ENCODE results near the gene SLC22A6. TPM values are rescaled to one million over a fixed set of nuclear protein-coding genes. Genes with fewer than 3 reads are reported as not detected.

SLC22A6 gene
- total and polyA plus RNA-seq, 2 of the 13 experiments (the other 11 are each of a cell fraction or from before 2014, with no cell fraction given): not detected

GRCh38 chr11:62962391-62962790 lies 22.4 kb downstream of the SLC22A6 start:
- Histone ChIP-seq H3K36me3 (replicated peaks in 1 of 2; ENCODE audit: control insufficient read depth in 1 of 2, insufficient read depth in 2 of 2, low read length in 2 of 2) (no peaks in the 10 kb centered on the region), H4K20me1 (ENCODE audit: insufficient read depth, low read length) (no peaks in the 10 kb centered on the region), H3K79me2 (ENCODE audit: insufficient read depth, low read length) (no peaks in the 10 kb centered on the region), H3K9me3 (ENCODE audit: low read length) (no peaks in the 10 kb centered on the region), H3K4me3 (replicated peaks in 1 of 3; ENCODE audit: insufficient read depth in 1 of 3, low read depth in 2 of 3, low read length in 3 of 3) (no peak overlapping the region), H3K4me1 (ENCODE audit: insufficient read depth, low read length) (no peaks in the 10 kb centered on the region), H3K4me2 (ENCODE audit: low read depth, low read length) (no peak overlapping the region), H3K27ac (ENCODE audit: extremely low read length, insufficient read depth, low read length) (no peak overlapping the region), H2AFZ (ENCODE audit: low read length) (no peak overlapping the region), H3K9ac (ENCODE audit: insufficient read depth, low read depth, low read length) (no peak overlapping the region), H3K27me3 (ENCODE audit: control insufficient read depth in 1 of 2, insufficient read depth in 2 of 2, low read length in 2 of 2) (peaks cover 0 to 8% of the 10 kb centered on the region in 2 experiments; a peak in 3 of 5 replicates)
- DNase-seq (ENCODE audit: low spot score) (no peak), ATAC-seq (no peak), FAIRE-seq (no peak)
- in situ Hi-C loops (cut with HindIII; ENCODE audit: extremely low pct_ligation_motif_present, low pct_unique_long_range_greater_than_20kb) (no loop called here), intact Hi-C loops (cut with micrococcal nuclease; ENCODE audit: unreplicated experiment) (no loop called here)
- BruUV-seq (replicated peaks): no TSS peak
- ChIA-PET CTCF (ENCODE audit: low intra/inter-chr PET ratio, low total read pairs) (no interaction called here), POLR2A (no interaction called here)
- 37% methylated on average over 3 of the region's 3 CpGs for WGBS (ENCODE audit: low lambda C conversion rate)
- TF ChIP-seq TEAD3 (CRISPR knock-in tag; optimal IDR thresholded peaks at IDR 0.05; ENCODE audit: borderline replicate concordance) (no peak), PCBP1 (IDR thresholded peaks at IDR 0.05; ENCODE audit: borderline replicate concordance, low read depth, low read length) (no peak), ZBTB7B (CRISPR knock-in tag; IDR thresholded peaks at IDR 0.05) (no peak), ARID5B (CRISPR knock-in tag; IDR thresholded peaks at IDR 0.05) (no peak), ATF6 (CRISPR knock-in tag; conservative IDR thresholded peaks at IDR 0.05) (no peak), BHLHE40 (IDR thresholded peaks at IDR 0.05; ENCODE audit: low read length) (no peak), ZNF549 (CRISPR knock-in tag; IDR thresholded peaks at IDR 0.05) (no peak), SMARCC2 (IDR thresholded peaks at IDR 0.05) (no peak), ZSCAN22 (CRISPR knock-in tag; IDR thresholded peaks at IDR 0.05) (no peak), ZNF720 (CRISPR knock-in tag; IDR thresholded peaks at IDR 0.05) (no peak), NR2F1 (CRISPR knock-in tag; IDR thresholded peaks at IDR 0.05) (no peak), ATF4 (CRISPR knock-in tag; IDR thresholded peaks at IDR 0.05) (no peak), CTCF (CRISPR knock-in tag; IDR thresholded peaks at IDR 0.05) (no peak), ZMYM3 (CRISPR knock-in tag; IDR thresholded peaks at IDR 0.05) (no peak)

Measured in HepG2 (cell line).